Ovary (tissue), 9 donors: Measurements from ENCODE around the gene IGSF21. TPM values are rescaled to one million over a fixed set of nuclear protein-coding genes. Genes with fewer than 3 reads are reported as not detected.

Experiments used
- DNase-seq, 5 donors: peaks; one replicate each; pipeline ENCODE4 v3.0.0-alpha.2; 2019 to 2020
- H3K27ac ChIP-seq, 2 donors: fragments of 200-600 bp; one replicate each; pipeline versions ENCODE4 v1.5.1 to v1.8.0; 2019 to 2022
- H3K27me3 ChIP-seq: fragments of 200-600 bp; one replicate; pipeline ENCODE4 v1.8.0; 2022
- H3K36me3 ChIP-seq: fragments of 200-600 bp; sonication (generic); one replicate; pipeline ENCODE4 v1.5.1; 2019
- H3K4me1 ChIP-seq: one replicate; pipeline ENCODE4 v1.8.1; 2013; ENCODE audit warnings: mild to moderate bottlenecking, moderate library complexity; ENCODE audit not compliant: insufficient read depth
- H3K4me3 ChIP-seq: fragments of 200-600 bp; sonication (generic); one replicate; pipeline ENCODE4 v1.5.1; 2017
- H3K9me3 ChIP-seq, 2 donors: fragments of 200-600 bp in 1 of 2; sonication (generic) in 1 of 2; one replicate each; pipeline versions ENCODE4 v1.5.1 to v1.8.1; 2013 to 2019; ENCODE audit warnings: mild to moderate bottlenecking in 1 of 2, moderate library complexity in 1 of 2
- CTCF ChIP-seq, 3 donors: fragments of 450-650 bp in 2 of 3; fragments of 200-600 bp in 1 of 3; IDR thresholded peaks; one replicate each; pipeline versions ENCODE4 v1.5.1 to v1.8.0; 2016 to 2022; ENCODE audit warnings: antibody characterized with exemption in 3 of 3, mild to moderate bottlenecking in 1 of 3
- EP300 ChIP-seq: sonication (generic); formaldehyde crosslinking; IDR thresholded peaks from one replicate; pipeline ENCODE4 v1.6.1; 2017; ENCODE audit warnings: antibody characterized with exemption
- POLR2A ChIP-seq: fragments of 450-650 bp; IDR thresholded peaks from one replicate; pipeline ENCODE4 v1.6.1; 2017; ENCODE audit warnings: antibody characterized with exemption, mild to moderate bottlenecking, moderate library complexity
- WGBS, 3 donors: extraction: QIAGEN DNeasy Blood & Tissue Kit in 1 of 3; methylation state at CpG; one replicate each; pipeline versions ENCODE4 v1.1.5 to v1.1.7; 2013 to 2017; 5-methylcytosine and 5-hydroxymethylcytosine counted together
- intact Hi-C, 4 donors: fragments of 100-400 bp; cut with DNase I; formaldehyde crosslinking; loops; one replicate each; pipeline versions ENCODE4 v1.11.0 to v1.15.1; 2022 to 2023
- polyA plus RNA-seq, 2 donors: library from polyadenylated mRNA; stranded (reverse); fragments of 200-250 nt in 1 of 2; fragments of 350-450 nt in 1 of 2; fragmentation: Illumina TruSeq in 1 of 2; extraction: RNeasy Lipid Tissue Mini Kit (QIAGEN cat#74804) in 1 of 2; gene quantifications; one replicate each; pipeline ENCODE4 v1.2.3, GENCODE V29; 2013 to 2014
- total RNA-seq, 7 donors: library from RNA; depleted of rRNA in 2 of 7; stranded (reverse); fragments of >200 nt in 2 of 7; fragmentation: NEBNext Ultra II Directional in 3 of 7; extraction: Animal tissue kit (Norgen Biotek cat#: 25700) in 3 of 7; gene quantifications; one replicate each; pipeline versions ENCODE4 v1.1.0 to v1.2.4, GENCODE V29; 2016 to 2023
- donor health status: DM: no; HTN: no; CAD: no; lungs with moderate emphysema.
- donor health status: DM: no; HTN: no; CAD: no.
- donor health status: Bipolar disorder and iron deficiency.
- donor health status: DM: yes; HTN: yes; CAD: no.
- donor health status: DM: no; HTN: no; CAD: no.
- donor health status: DM: yes; HTN: yes; CAD: no.

The IGSF21 gene
- total and polyA plus RNA-seq, 9 donors, result 0.24 to 4.5 (median 1.3) TPM

GRCh38 chr1:18241891-18242290 is 134.3 kb downstream of the IGSF21 start:
- no peaks in the 10 kb centered on the region for H3K4me1 ChIP-seq
- no peaks in the 10 kb centered on the region for H3K27me3 ChIP-seq
- H3K27ac ChIP-seq, result no peak overlapping the region
- WGBS, 3 donors, result 47 to 62% (median 48%) methylated on average over 7 of the region's 7 CpGs
- TF ChIP-seq EP300 (no peak), CTCF (IDR thresholded peaks at IDR 0.05) (no peak)
- intact Hi-C loops, result no loop called here
- H3K4me3 ChIP-seq, result no peak overlapping the region
- H3K9me3 ChIP-seq, result no peaks in the 10 kb centered on the region
- no peak for DNase-seq
- H3K36me3 ChIP-seq, result no peaks in the 10 kb centered on the region

- Histone ChIP-seq H3K36me3 (no peaks in the 10 kb centered on the region), H3K4me3 (no peak overlapping the region), H3K4me1 (no peaks in the 10 kb centered on the region), H3K9me3 (no peaks in the 10 kb centered on the region), H3K27me3 (no peaks in the 10 kb centered on the region), H3K27ac (no peak overlapping the region)
- no peak for TF ChIP-seq CTCF (IDR thresholded peaks at IDR 0.05)
- TF ChIP-seq EP300, result no peak
- TF ChIP-seq POLR2A, result no peak
- 50 to 61% (median 57%) methylated on average over 10 of the region's 10 CpGs for WGBS, 3 donors
- no peak for DNase-seq
- intact Hi-C loops, result no loop called here
Observed at GRCh38 chr1:18243503-18244175, 136.0 kb downstream of the IGSF21 start.

- DNase-seq, result no peak
- TF ChIP-seq EP300, result no peak
- TF ChIP-seq POLR2A, result no peak
- TF ChIP-seq CTCF (IDR thresholded peaks at IDR 0.05), result no peak
- Histone ChIP-seq H3K36me3 (no peaks in the 10 kb centered on the region), H3K27ac (no peak overlapping the region), H3K27me3 (no peaks in the 10 kb centered on the region), H3K4me3 (no peak overlapping the region), H3K9me3 (no peaks in the 10 kb centered on the region), H3K4me1 (no peaks in the 10 kb centered on the region)
- intact Hi-C loops, result no loop called here
- WGBS, 3 donors, result 76 to 83% (median 80%) methylated on average over 1 of the region's 1 CpG
Observed at GRCh38 chr1:18244762-18245161, 137.2 kb downstream of the IGSF21 start.

- TF ChIP-seq EP300, result no peak
- TF ChIP-seq CTCF (IDR thresholded peaks at IDR 0.05), result no peak
- no peak for TF ChIP-seq POLR2A
- H3K27ac ChIP-seq, result no peak overlapping the region
- no peaks in the 10 kb centered on the region for H3K4me1 ChIP-seq
- intact Hi-C loops, result no loop called here
- no peaks in the 10 kb centered on the region for H3K9me3 ChIP-seq
- no peaks in the 10 kb centered on the region for H3K36me3 ChIP-seq
- no peak overlapping the region for H3K4me3 ChIP-seq
- no peaks in the 10 kb centered on the region for H3K27me3 ChIP-seq
- DNase-seq, result no peak
- WGBS, 3 donors, result 18 to 21% (median 21%) methylated on average over 1 of the region's 1 CpG
Observed at GRCh38 chr1:18245647-18246046, 138.0 kb downstream of the IGSF21 start.
